ENCODE data around the gene FGFBP1.

- TF ChIP-seq POLR2A (IDR thresholded peaks at IDR 0.05) (no peak), CTCF (IDR thresholded peaks at IDR 0.05) (no peak)
These were observed 44.6 kb downstream of the FGFBP1 start for GRCh38 chr4:15893962-15894361.

Data from upper lobe of left lung (tissue), 4 donors.